HUES48 (cell line): Measurements from ENCODE around the gene PCNX2.

Experiments used
- H3K27ac ChIP-seq: one replicate; pipeline ENCODE4 v1.7.0; 2013; ENCODE audit warnings: low read depth, low read length, inconsistent platforms
- H3K27me3 ChIP-seq: 2 replicates; pipeline ENCODE4 v1.6.1; 2013; ENCODE audit warnings: mild to moderate bottlenecking, low read length; ENCODE audit not compliant: control insufficient read depth, insufficient read depth
- H3K36me3 ChIP-seq: 2 replicates; pipeline ENCODE4 v1.6.1; 2013; ENCODE audit warnings: low read length; ENCODE audit not compliant: control insufficient read depth, insufficient read depth
- H3K4me1 ChIP-seq: 2 replicates; pipeline ENCODE4 v1.6.1; 2013; ENCODE audit warnings: mild to moderate bottlenecking, low read length; ENCODE audit not compliant: control insufficient read depth, insufficient read depth
- H3K4me3 ChIP-seq: 2 replicates; pipeline ENCODE4 v1.5.1; 2013; ENCODE audit warnings: mild to moderate bottlenecking, low read depth, low read length
- H3K9ac ChIP-seq: 2 replicates; pipeline ENCODE4 v1.6.1; 2013; ENCODE audit warnings: mild to moderate bottlenecking, low read depth, low read length, moderate library complexity
- H3K9me3 ChIP-seq: 2 replicates; pipeline ENCODE4 v1.6.1; 2013; ENCODE audit warnings: low read length; ENCODE audit not compliant: control insufficient read depth, insufficient read depth

Gene PCNX2, protein sequence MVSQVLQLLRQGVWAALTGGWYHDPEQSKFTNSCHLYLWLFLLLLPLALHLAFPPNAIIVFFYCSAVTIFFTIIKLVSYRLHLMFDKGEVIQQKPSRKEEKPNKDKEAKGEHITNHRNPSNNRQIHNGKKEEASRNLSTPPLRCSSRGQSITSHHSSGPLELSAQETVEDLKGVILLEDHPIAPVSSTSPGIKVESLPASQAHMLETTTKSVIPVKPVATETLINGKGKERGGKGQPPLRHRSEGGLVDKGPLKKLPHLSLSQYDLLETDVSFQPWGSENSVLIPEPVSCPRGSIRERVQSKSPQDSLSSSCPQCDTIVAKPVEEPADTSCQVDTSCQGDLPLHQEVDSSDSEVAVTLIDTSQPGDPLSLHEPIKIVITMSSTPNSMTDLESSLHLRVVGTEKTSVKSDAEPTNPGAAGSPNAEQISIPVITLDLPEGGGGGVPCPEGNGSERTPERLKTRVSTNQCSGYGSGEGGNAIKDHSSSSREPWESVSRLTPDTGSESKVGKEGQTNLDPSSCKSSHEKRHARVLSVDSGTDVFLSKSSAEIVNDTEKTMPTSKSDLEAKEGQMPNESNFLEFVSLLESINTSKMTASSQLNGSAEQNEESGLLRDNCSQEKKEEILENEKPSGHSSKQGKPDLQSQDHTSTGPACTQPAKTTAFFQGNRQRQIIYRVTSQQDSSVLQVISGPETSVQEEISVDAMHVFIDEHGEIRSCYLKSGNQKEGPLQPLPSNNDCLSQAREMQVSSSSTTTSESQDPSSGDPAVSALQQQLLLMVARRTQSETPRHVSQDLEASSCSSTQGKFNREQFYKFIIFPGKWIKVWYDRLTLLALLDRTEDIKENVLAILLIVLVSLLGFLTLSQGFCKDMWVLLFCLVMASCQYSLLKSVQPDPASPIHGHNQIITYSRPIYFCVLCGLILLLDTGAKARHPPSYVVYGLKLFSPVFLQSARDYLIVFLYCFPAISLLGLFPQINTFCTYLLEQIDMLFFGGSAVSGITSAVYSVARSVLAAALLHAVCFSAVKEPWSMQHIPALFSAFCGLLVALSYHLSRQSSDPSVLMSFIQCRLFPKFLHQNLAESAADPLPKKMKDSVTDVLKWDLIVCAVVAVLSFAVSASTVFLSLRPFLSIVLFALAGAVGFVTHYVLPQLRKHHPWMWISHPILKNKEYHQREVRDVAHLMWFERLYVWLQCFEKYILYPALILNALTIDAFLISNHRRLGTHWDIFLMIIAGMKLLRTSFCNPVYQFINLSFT (N-terminal part only)

DNA sequence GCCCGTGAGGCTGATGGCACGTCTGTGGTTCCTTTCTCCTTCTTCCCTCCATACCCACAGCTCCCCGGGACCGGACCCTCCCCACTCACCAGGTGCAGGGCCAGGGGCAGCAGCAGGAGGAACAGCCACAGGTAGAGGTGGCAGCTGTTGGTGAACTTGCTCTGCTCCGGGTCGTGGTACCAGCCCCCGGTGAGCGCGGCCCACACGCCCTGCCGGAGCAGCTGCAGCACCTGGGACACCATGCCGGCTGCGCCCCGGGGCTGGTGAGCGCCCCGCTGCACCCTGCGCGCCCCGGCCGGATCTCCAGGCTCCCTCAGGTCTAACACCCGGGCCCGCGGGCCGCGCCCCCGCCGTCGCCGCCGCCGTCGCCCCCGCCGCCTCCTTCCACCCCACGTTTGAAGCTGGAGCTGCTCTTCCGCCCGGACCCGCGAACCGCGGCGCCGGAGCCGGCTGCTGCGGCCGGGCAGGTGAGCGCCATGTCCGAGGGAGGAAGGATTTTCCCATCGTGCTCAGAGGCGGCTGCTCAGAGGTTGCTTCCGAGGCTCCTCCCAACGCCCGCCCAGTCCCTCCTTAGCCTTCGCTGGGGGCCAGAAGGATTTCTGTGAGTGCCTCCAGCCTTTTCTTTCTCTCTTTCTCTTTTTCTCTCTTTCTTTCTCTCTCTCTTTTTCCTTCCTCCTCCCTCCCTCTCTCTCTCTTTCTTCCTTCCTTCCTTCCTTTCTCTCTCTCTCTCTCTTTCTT is at the start of gene PCNX2:
PCNX2 (minus strand) TSS at position 489 of the 738 bp plus-strand sequence; CDS start at position 242, 247 bp downstream.
- Histone ChIP-seq H3K27ac (peak within 1 kb of the TSS; percentile 96), H3K4me3 (peak within 1 kb of the TSS; percentile 89), H3K36me3 (no peaks in the 10 kb centered on the region), H3K27me3 (no peaks in the 10 kb centered on the region), H3K4me1 (peaks cover 53% of the 10 kb centered on the region), H3K9ac (peak within 1 kb of the TSS; percentile 78), H3K9me3 (no peaks in the 10 kb centered on the region)

DNA sequence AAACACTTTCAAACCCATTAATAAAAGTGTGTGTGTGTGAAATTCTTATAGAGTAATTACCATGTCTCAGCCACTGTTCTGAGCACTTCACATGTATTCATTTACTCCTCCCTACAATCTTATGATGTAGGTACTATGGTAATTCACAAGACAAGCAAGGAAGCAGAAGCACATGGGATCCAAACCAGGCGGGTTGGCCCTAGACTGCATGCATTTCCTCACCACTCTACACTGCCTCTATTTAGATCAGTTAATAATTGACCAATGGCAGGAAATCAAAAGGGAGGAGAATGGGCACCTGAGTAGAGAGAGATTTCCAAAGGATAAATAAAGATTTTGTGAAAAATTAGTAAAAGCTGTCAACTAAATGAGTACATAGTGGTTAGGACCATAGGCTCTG is 47.7 kb upstream of the PCNX2 start:
- H3K4me1 ChIP-seq, result peaks cover 18% of the 10 kb centered on the region
- H3K27ac ChIP-seq, result no peak overlapping the region
- H3K9ac ChIP-seq, result no peak overlapping the region
- no peak overlapping the region for H3K4me3 ChIP-seq
- H3K27me3 ChIP-seq, result no peaks in the 10 kb centered on the region
- H3K36me3 ChIP-seq, result 0 out of 2 replicates have a peak, but pooled peaks cover 5% of the 10 kb centered on the region
- no peaks in the 10 kb centered on the region for H3K9me3 ChIP-seq

DNA sequence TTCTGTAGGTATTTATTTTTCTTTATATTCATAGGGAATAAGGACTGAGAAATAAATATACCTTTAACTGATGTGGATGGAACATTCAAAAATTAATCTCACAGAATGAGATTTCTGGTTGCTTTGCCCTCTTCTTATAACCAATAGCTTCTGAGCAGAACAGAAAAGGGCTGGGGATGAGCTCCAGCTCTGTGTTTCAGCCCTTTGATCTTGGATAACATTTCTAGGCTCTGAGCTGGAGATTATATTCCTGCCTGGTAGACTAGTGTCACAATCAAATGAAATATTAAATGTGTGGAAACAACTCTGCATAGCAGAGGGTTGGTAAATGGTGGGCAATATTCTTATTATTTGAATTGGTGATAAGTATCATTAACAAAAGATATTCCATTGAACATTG is 46.6 kb upstream of the PCNX2 start:
- no peaks in the 10 kb centered on the region for H3K9me3 ChIP-seq
- no peak overlapping the region for H3K9ac ChIP-seq
- no peak overlapping the region for H3K27ac ChIP-seq
- H3K27me3 ChIP-seq, result no peaks in the 10 kb centered on the region
- peaks cover 27% of the 10 kb centered on the region for H3K4me1 ChIP-seq
- no peak overlapping the region for H3K4me3 ChIP-seq
- H3K36me3 ChIP-seq, result no peaks in the 10 kb centered on the region

DNA sequence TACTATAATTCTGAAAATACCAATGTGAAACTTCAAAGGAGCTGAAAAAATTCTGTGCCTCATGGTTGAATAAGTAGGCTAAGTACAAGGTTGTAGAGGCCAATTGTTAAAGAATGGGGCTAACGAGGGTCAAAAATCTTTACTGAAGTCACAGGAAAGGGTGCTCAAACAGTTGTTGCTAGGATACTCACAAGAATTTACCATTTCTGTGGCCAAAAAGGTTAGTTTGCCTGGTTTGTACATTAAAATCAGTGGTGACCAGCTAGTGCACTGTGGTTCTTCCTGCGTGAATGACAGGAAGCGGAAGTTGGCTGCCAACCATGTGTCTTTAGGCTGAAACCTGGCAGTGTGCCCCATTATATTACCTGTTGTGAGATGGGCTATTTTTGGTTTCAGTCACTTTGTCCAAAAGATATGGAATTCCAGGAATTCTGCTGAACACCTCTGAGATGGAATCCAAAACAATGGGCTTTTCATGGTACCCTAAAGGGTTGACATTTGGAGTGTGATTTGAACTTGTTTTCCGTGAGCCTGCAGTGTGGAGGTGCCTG is 45.5 kb upstream of the PCNX2 start:
- Histone ChIP-seq H3K4me1 (peaks cover 27% of the 10 kb centered on the region), H3K27me3 (no peaks in the 10 kb centered on the region), H3K9me3 (no peaks in the 10 kb centered on the region), H3K27ac (no peak overlapping the region), H3K4me3 (no peak overlapping the region), H3K9ac (no peak overlapping the region), H3K36me3 (no peaks in the 10 kb centered on the region)

DNA sequence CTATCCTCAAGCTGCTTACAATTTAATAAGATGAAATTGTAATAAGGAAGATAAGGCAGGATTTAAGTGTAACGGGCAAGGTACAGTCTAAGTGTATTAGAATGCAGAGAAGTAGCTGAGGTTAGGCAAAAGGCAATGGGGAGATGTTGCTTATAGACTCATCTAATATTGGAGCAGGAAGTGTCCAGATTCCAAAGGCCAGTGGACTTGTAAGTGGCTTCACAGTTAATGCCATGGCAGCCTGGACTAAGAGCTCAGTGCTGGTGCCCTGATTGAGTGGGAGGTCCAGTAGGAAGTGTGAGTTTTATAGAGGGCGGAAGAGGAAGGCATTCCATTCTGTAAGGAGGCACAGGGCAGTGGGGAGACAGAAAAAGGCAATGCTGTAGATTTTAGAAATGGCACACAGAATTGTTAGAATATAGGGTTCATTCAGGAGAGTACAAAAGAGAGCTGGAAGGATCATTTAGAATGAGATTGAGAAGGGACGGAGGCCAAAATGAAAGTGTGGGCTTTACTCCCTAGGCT is 44.6 kb upstream of the PCNX2 start:
- H3K4me3 ChIP-seq, result no peak overlapping the region
- no peak overlapping the region for H3K9ac ChIP-seq
- no peaks in the 10 kb centered on the region for H3K27me3 ChIP-seq
- no peaks in the 10 kb centered on the region for H3K9me3 ChIP-seq
- no peak overlapping the region for H3K27ac ChIP-seq
- H3K36me3 ChIP-seq, result no peaks in the 10 kb centered on the region
- peaks cover 27% of the 10 kb centered on the region for H3K4me1 ChIP-seq

DNA sequence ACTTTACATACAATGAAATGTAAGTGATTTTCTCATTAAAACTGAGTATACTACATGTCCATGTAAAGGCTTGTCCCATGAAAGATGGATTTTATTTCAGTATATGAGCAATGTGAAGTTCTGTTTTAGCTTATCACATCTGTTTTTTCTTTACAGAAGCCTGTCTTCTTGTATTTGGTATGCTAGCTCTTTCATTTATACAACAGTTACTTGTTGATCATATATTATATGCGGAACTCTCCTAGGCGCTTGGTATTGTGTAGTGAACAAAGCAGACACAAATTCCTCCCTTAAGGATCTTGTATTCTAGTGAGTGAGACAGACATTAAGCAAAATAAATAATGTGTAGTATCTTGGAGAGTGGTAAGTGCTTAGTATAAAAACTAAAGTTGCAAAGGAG is 42.6 kb upstream of the PCNX2 start:
- Histone ChIP-seq H3K4me1 (peaks cover 27% of the 10 kb centered on the region), H3K9ac (no peak overlapping the region), H3K27me3 (no peaks in the 10 kb centered on the region), H3K4me3 (no peak overlapping the region), H3K9me3 (no peaks in the 10 kb centered on the region), H3K36me3 (no peaks in the 10 kb centered on the region), H3K27ac (no peak overlapping the region)

DNA sequence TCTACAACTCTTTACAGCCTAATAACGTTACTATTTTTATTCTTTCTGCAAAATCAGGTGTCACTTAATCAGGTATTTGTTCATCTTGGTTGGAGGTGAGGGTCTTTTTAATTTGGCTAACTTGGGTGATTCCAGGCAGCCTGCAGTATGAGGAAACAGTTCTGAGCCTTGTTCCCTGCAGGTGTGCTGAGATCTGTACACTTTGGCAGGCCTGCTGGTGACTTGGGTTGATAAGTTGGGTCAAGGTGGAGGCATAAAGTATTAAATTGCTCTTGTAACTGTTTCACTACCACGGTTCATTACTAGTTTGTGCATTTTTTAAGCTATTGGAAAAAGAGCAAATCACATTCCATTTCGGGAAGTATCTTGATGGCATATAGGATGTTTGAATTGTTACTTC is 42.0 kb upstream of the PCNX2 start:
- Histone ChIP-seq H3K9ac (no peak overlapping the region), H3K36me3 (no peaks in the 10 kb centered on the region), H3K27me3 (no peaks in the 10 kb centered on the region), H3K27ac (no peak overlapping the region), H3K4me3 (no peak overlapping the region), H3K4me1 (peaks cover 27% of the 10 kb centered on the region), H3K9me3 (no peaks in the 10 kb centered on the region)

DNA sequence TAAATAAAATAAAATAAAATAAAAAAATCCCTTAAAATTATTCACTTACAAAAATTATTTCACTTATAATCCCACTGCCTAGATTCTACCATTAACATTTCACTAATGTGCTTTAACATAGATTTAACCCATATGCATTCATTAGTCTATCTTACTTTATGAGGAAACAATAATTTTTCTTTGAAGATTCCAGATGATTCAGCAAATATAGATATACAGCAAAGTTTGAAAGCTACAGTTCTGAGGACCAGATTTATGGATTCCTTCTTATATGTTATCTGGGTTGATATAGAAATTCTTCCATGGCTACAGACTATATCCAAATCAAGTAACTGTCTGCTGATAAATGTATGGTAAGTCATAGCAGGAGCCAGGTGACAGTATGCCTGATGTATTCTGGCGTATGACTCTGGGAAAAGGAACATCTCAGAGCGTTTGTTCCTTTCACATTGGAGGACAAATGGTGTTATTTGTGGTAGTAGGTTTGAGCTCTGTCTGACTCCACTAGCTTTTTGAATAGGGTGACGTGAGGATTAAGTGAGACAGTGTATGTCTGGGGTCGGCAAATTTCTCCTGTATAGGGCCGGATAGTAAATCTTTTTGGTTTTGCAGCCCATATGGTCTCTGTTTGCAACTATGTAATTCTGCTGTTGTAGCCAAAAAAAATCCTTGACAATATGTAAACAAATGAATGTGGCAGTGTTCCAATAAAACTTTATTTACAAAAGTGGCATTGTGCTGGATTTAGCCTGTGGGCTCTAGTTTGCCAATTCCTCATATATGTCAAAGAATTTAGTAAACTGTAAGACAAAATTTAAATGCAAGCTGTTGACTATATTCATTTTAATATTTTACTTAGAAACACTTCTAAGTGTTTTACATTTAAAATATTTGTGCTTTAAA is 41.3 kb upstream of the PCNX2 start:
- Histone ChIP-seq H3K36me3 (no peaks in the 10 kb centered on the region), H3K9ac (no peak overlapping the region), H3K27me3 (no peaks in the 10 kb centered on the region), H3K9me3 (no peaks in the 10 kb centered on the region), H3K4me3 (no peak overlapping the region), H3K27ac (no peak overlapping the region), H3K4me1 (peaks cover 33% of the 10 kb centered on the region)

DNA sequence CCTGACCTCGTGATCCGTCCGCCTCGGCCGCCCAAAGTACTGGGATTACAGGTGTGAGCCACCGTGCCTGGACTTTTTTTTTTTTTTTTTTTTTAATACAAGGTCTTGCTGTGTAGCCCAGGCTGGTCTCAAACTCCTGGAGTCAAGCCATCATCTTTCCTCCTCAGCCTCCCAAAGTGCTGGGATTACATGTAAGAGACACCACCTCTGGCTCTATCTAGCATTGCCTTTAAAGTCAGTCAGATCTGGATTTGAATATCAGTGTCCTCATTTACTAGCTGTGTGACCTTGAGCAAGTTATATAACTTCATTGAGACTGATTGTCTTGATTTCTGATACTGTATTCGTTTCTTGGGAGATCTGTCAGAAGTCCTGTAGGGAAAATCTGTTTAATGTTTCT is 38.6 kb upstream of the PCNX2 start:
- Histone ChIP-seq H3K9me3 (no peaks in the 10 kb centered on the region), H3K27me3 (peaks cover 8% of the 10 kb centered on the region)

More for the DNA sequence above, 38.6 kb upstream of the PCNX2 start:
- Histone ChIP-seq H3K27ac (no peak overlapping the region), H3K36me3 (no peaks in the 10 kb centered on the region), H3K9ac (no peak overlapping the region), H3K4me1 (peaks cover 33% of the 10 kb centered on the region), H3K4me3 (no peak overlapping the region)
